SK-N-SH (cell line): ENCODE results near the gene ABCC3.

Source experiments
- EZH2phosphoT487 ChIP-seq: fragments of 200-600 bp; sonication (generic); IDR thresholded peaks from 2 replicates; pipeline ENCODE4 v1.6.1; 2017; ENCODE audit warnings: low read depth, mixed run types, mild to moderate bottlenecking, antibody characterized with exemption, moderate library complexity, borderline replicate concordance
- FOXM1 ChIP-seq: IDR thresholded peaks from 2 replicates; pipeline ENCODE4 v1.4.0; 2012; ENCODE audit warnings: low read depth, mild to moderate bottlenecking
- IRF3 ChIP-seq: fragments of 150-350 bp; IDR thresholded peaks from 2 replicates; pipeline ENCODE4 v1.6.1; 2016; ENCODE audit warnings: mild to moderate bottlenecking, low read depth, low read length
- MXI1 ChIP-seq: IDR thresholded peaks from 2 replicates; pipeline ENCODE4 v1.6.1; 2012; ENCODE audit warnings: mild to moderate bottlenecking, low read depth, low read length, improper control_type of control experiment
- NFIC ChIP-seq: IDR thresholded peaks from 2 replicates; pipeline ENCODE4 v1.4.0; 2012; ENCODE audit warnings: borderline replicate concordance
- NRF1 ChIP-seq: IDR thresholded peaks from 2 replicates; pipeline ENCODE4 v1.6.1; 2012; ENCODE audit warnings: low read depth, mild to moderate bottlenecking, low read length
- PBX3 ChIP-seq: IDR thresholded peaks from 2 replicates; pipeline ENCODE4; 2012
- POLR2AphosphoS5 ChIP-seq: IDR thresholded peaks from 2 replicates; pipeline ENCODE4 v1.6.1; 2012; ENCODE audit warnings: low read depth, low read length
- RAD21 ChIP-seq: IDR thresholded peaks from 2 replicates; pipeline ENCODE4 v1.6.1; 2012; ENCODE audit warnings: mild to moderate bottlenecking, low read length
- REST ChIP-seq: IDR thresholded peaks from 2 replicates; pipeline ENCODE4 v1.6.1; 2012; ENCODE audit warnings: mild to moderate bottlenecking, low read depth, low read length, moderate library complexity
- SIN3A ChIP-seq: IDR thresholded peaks from 2 replicates; pipeline ENCODE4 v1.6.1; 2012; ENCODE audit warnings: low read depth, mild to moderate bottlenecking, low read length, moderate library complexity, borderline replicate concordance
- TEAD4 ChIP-seq: IDR thresholded peaks from 2 replicates; pipeline ENCODE4 v1.4.0; 2012; ENCODE audit warnings: mild to moderate bottlenecking, borderline replicate concordance; ENCODE audit not compliant: insufficient read depth
- USF2 ChIP-seq: fragments of 150-350 bp; IDR thresholded peaks from 2 replicates; pipeline ENCODE4 v1.6.1; 2017; ENCODE audit warnings: antibody characterized with exemption, low read length, low read depth, borderline replicate concordance
- TF ChIP-seq, protein P1 (sequence below): fragments of 200-600 bp; sonication (generic); IDR thresholded peaks from 2 replicates; pipeline ENCODE4 v1.6.1; 2017; ENCODE audit warnings: antibody characterized with exemption, mild to moderate bottlenecking, moderate library complexity

GRCh38 chr17:50719144-50719923 is 84.7 kb downstream of the ABCC3 start, which contains the start of gene LUC7L3:
- no peak for TF ChIP-seq IRF3
- TF ChIP-seq PBX3 = no peak; the same call in 1 of the 2 replicates
- no peak; the same call in 1 of the 2 replicates for TF ChIP-seq RAD21
- TF ChIP-seq, protein P1, sequence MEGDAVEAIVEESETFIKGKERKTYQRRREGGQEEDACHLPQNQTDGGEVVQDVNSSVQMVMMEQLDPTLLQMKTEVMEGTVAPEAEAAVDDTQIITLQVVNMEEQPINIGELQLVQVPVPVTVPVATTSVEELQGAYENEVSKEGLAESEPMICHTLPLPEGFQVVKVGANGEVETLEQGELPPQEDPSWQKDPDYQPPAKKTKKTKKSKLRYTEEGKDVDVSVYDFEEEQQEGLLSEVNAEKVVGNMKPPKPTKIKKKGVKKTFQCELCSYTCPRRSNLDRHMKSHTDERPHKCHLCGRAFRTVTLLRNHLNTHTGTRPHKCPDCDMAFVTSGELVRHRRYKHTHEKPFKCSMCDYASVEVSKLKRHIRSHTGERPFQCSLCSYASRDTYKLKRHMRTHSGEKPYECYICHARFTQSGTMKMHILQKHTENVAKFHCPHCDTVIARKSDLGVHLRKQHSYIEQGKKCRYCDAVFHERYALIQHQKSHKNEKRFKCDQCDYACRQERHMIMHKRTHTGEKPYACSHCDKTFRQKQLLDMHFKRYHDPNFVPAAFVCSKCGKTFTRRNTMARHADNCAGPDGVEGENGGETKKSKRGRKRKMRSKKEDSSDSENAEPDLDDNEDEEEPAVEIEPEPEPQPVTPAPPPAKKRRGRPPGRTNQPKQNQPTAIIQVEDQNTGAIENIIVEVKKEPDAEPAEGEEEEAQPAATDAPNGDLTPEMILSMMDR = no peak
- no peak for TF ChIP-seq NRF1
- TF ChIP-seq FOXM1 = no peak
- TF ChIP-seq TEAD4 = peak; percentile 58
- TF ChIP-seq POLR2AphosphoS5 = peak; percentile 98
- no peak for TF ChIP-seq USF2
- peak; percentile 16; the same call in 1 of the 2 replicates for TF ChIP-seq NFIC
- peak; percentile 91; the same call in 1 of the 2 replicates for TF ChIP-seq SIN3A
- TF ChIP-seq MXI1 = peak; percentile 94
- no peak for TF ChIP-seq REST
- no peak for TF ChIP-seq EZH2phosphoT487
